HCT116 (cell line): ENCODE measurements around the gene MYH10. TPM values are rescaled to one million over a fixed set of nuclear protein-coding genes. Genes with fewer than 3 reads are reported as not detected.

Source experiments
- ATAC-seq: fragments of 200-7000 bp; cut with Tn5 transposase; 2 replicates; pipeline ENCODE4 v1.9.1; 2020; ENCODE audit warnings: mild to moderate bottlenecking, moderate library complexity
- BruUV-seq: library from RNA; stranded (reverse); fragments of 400-500 nt; replicated peaks from 2 replicates; lab custom pipeline; 2021; lab: Mats Ljungman, UMichigan
- CTCF ChIA-PET: fragments of 300-600 bp; sonication (Branson Sonifier 250); formaldehyde crosslinking; loops from one replicate; lab custom pipeline; 2021; ENCODE audit warnings: antibody characterized with exemption; lab: Charles Lee
- POLR2A ChIA-PET: fragments of 300-600, 350-600 bp; sonication (Branson Sonifier 250); formaldehyde crosslinking; loops from one replicate; lab custom pipeline; 2021; ENCODE audit warnings: antibody characterized with exemption; lab: Charles Lee
- RAD21 ChIA-PET, 2 experiments: fragments of 300-600 bp; sonication (Branson Sonifier 250); formaldehyde crosslinking; loops; one replicate each; lab custom pipeline; 2023; ENCODE audit warnings: low total read pairs in 2 of 2; ENCODE audit not compliant: uncharacterized antibody in 2 of 2, unreplicated experiment in 2 of 2, low non-redundant PET in 1 of 2; lab: Charles Lee
- DNase-seq: peaks from one replicate; pipeline ENCODE4 v3.0.0-alpha.2; 2010; ENCODE audit warnings: low read depth, low spot score
- H2AFZ ChIP-seq: fragments of 200-600 bp; shearing (Covaris generic), sonication (generic); 2 replicates; pipeline ENCODE4 v1.6.1; 2017; ENCODE audit warnings: low read depth, mixed run types, mixed read lengths, antibody characterized with exemption, low read length; ENCODE audit not compliant: poor library complexity, severe bottlenecking
- H3K27ac ChIP-seq: 2 replicates; pipeline ENCODE4 v1.5.1; 2012; ENCODE audit warnings: low read depth, low read length
- H3K27me3 ChIP-seq: fragments of 200-600 bp; sonication (generic); 2 replicates; pipeline ENCODE4 v1.6.1; 2016; ENCODE audit warnings: mixed run types, low read length, mixed read lengths; ENCODE audit not compliant: insufficient read depth
- H3K36me3 ChIP-seq, 2 experiments: fragments of 200-500 bp in 1 of 2; fragments of 200-600 bp in 1 of 2; sonication (Bioruptor generic) in 1 of 2; sonication (generic) in 1 of 2; 2 replicates each; pipeline versions ENCODE4 v1.5.1 to v1.6.1; 2014 to 2016; ENCODE audit warnings: low read length in 2 of 2, inconsistent platforms in 1 of 2, mixed read lengths in 1 of 2, mixed run types in 1 of 2; ENCODE audit not compliant: insufficient read depth in 2 of 2, control insufficient read depth in 1 of 2
- H3K4me1 ChIP-seq, 2 experiments: fragments of 200-600 bp in 1 of 2; sonication (generic) in 1 of 2; 2 replicates each; pipeline versions ENCODE4 v1.5.1 to v1.6.1; 2012 to 2017; ENCODE audit warnings: low read length in 2 of 2, inconsistent platforms in 1 of 2, mild to moderate bottlenecking in 1 of 2, mixed read lengths in 1 of 2, mixed run types in 1 of 2, moderate library complexity in 1 of 2; ENCODE audit not compliant: insufficient read depth in 2 of 2, control insufficient read depth in 1 of 2
- H3K4me2 ChIP-seq: fragments of 200-600 bp; sonication (generic); 2 replicates; pipeline ENCODE4 v1.6.1; 2017; ENCODE audit warnings: mixed run types, low read length, mixed read lengths
- H3K4me3 ChIP-seq, 2 experiments: fragments of 200-600 bp in 1 of 2; sonication (generic) in 1 of 2; replicated peaks in 1 of 2; 2 replicates each; pipeline ENCODE4 v1.5.1; 2011 to 2016; ENCODE audit warnings: low read length in 2 of 2, control low read depth in 1 of 2, low read depth in 1 of 2, mild to moderate bottlenecking in 1 of 2, mixed read lengths in 1 of 2, mixed run types in 1 of 2
- H3K79me2 ChIP-seq: fragments of 200-600 bp; sonication (generic); 2 replicates; pipeline ENCODE4 v1.6.1; 2017; ENCODE audit warnings: mild to moderate bottlenecking, mixed run types, low read length, moderate library complexity, mixed read lengths; ENCODE audit not compliant: insufficient read depth
- H3K9ac ChIP-seq: fragments of 200-600 bp; sonication (generic); 2 replicates; pipeline ENCODE4 v1.6.1; 2016; ENCODE audit warnings: low read length, mixed read lengths
- H3K9me2 ChIP-seq: fragments of 200-600 bp; sonication (generic), shearing (Covaris generic); 2 replicates; pipeline ENCODE4 v1.6.1; 2017; ENCODE audit warnings: mixed run types, mild to moderate bottlenecking, moderate library complexity; ENCODE audit not compliant: insufficient read depth
- H3K9me3 ChIP-seq, 2 experiments: fragments of 200-500 bp in 1 of 2; fragments of 200-600 bp in 1 of 2; sonication (Bioruptor generic) in 1 of 2; sonication (generic) in 1 of 2; 2 replicates each; pipeline ENCODE4 v1.6.1; 2014 to 2017; ENCODE audit warnings: low read length in 2 of 2, mixed read lengths in 2 of 2, inconsistent platforms in 1 of 2, low read depth in 1 of 2, mild to moderate bottlenecking in 1 of 2, mixed run types in 1 of 2, moderate library complexity in 1 of 2; ENCODE audit not compliant: control insufficient read depth in 1 of 2, insufficient read depth in 1 of 2
- H4K20me1 ChIP-seq: fragments of 200-600 bp; sonication (generic), shearing (Covaris generic); 2 replicates; pipeline ENCODE4 v1.6.1; 2017; ENCODE audit warnings: mixed run types, mild to moderate bottlenecking, moderate library complexity; ENCODE audit not compliant: insufficient read depth
- CBX3 ChIP-seq: IDR thresholded peaks from 2 replicates; pipeline ENCODE4 v1.6.1; 2012; ENCODE audit warnings: low read depth
- CEBPB ChIP-seq: IDR thresholded peaks from 2 replicates; pipeline ENCODE4 v1.6.1; 2012; ENCODE audit warnings: low read depth
- ELF1 ChIP-seq: IDR thresholded peaks from 2 replicates; pipeline ENCODE4 v1.6.1; 2012; ENCODE audit warnings: low read depth, borderline replicate concordance
- EZH2 ChIP-seq: fragments of 200-600 bp; sonication (generic); IDR thresholded peaks from 2 replicates; pipeline ENCODE4 v1.6.1; 2017; ENCODE audit warnings: antibody characterized with exemption, mixed run types
- FOSL1 ChIP-seq: IDR thresholded peaks from 2 replicates; pipeline ENCODE4 v1.6.1; 2012; ENCODE audit warnings: low read depth
- JUND ChIP-seq: IDR thresholded peaks from 2 replicates; pipeline ENCODE4 v1.6.1; 2012
- POLR2AphosphoS5 ChIP-seq: IDR thresholded peaks from 2 replicates; pipeline ENCODE4 v1.6.1; 2011; ENCODE audit warnings: mild to moderate bottlenecking, low read depth, low read length, moderate library complexity
- SRF ChIP-seq: IDR thresholded peaks from 2 replicates; pipeline ENCODE4 v1.6.1; 2012; ENCODE audit warnings: low read depth
- TCF7L2 ChIP-seq: IDR thresholded peaks from 2 replicates; pipeline ENCODE4 v1.7.0; 2011; ENCODE audit warnings: borderline replicate concordance, inconsistent platforms; ENCODE audit not compliant: insufficient read depth, insufficient read length; ENCODE audit errors: extremely low read depth
- intact Hi-C: fragments of 100-400 bp; cut with micrococcal nuclease; formaldehyde crosslinking; loops from 2 replicates; pipeline ENCODE4 v1.10.0; 2022
- total RNA-seq: library from RNA; stranded (reverse); gene quantifications from one replicate; pipeline ENCODE4 v1.2.1, GENCODE V29; 2021; ENCODE audit not compliant: unreplicated experiment
- TF ChIP-seq, protein P1 (sequence below), 3 experiments: fragments of 200-600 bp in 1 of 3; sonication (generic) in 1 of 3; IDR thresholded peaks in 2 of 3; conservative IDR thresholded peaks in 1 of 3; 2 replicates each; pipeline ENCODE4 v1.5.1; 2012 to 2017; ENCODE audit warnings: low read depth in 2 of 3, low read length in 2 of 3, antibody characterized with exemption in 1 of 3, borderline replicate concordance in 1 of 3, control low read depth in 1 of 3, mild to moderate bottlenecking in 1 of 3, mixed read lengths in 1 of 3, mixed run types in 1 of 3, moderate library complexity in 1 of 3; ENCODE audit not compliant: insufficient read depth in 1 of 3
- TF ChIP-seq, protein P2 (sequence below): IDR thresholded peaks from 2 replicates; pipeline ENCODE4 v1.6.1; 2012

The MYH10 gene
- total RNA-seq, 1 experiment from 2014 or later: 39.2 TPM

GRCh38 chr17:8518850-8519249 lies 111.7 kb downstream of the MYH10 start:
- Histone ChIP-seq H2AFZ (no peak overlapping the region), H3K9me3 (no peaks in the 10 kb centered on the region), H3K9ac (no peak overlapping the region), H3K9me2 (no peaks in the 10 kb centered on the region), H3K36me3 (peaks cover 3 to 21% of the 10 kb centered on the region in 2 experiments; a peak in 3 of 4 replicates), H3K27me3 (no peaks in the 10 kb centered on the region), H3K79me2 (no peaks in the 10 kb centered on the region), H3K4me2 (no peak overlapping the region), H3K4me3 (no peak overlapping the region), H3K27ac (no peak overlapping the region), H3K4me1 (no peaks in the 10 kb centered on the region), H4K20me1 (no peaks in the 10 kb centered on the region)
- TF ChIP-seq CEBPB (no peak), JUND (no peak), EZH2 (no peak), SRF (no peak), POLR2AphosphoS5 (no peak)
- intact Hi-C loops: no loop called here
- DNase-seq (no peak), ATAC-seq (no peak)
- RAD21 ChIA-PET: no interaction called here
- CTCF ChIA-PET: no interaction called here
- BruUV-seq: no TSS peak
- POLR2A ChIA-PET: no interaction called here

DNA sequence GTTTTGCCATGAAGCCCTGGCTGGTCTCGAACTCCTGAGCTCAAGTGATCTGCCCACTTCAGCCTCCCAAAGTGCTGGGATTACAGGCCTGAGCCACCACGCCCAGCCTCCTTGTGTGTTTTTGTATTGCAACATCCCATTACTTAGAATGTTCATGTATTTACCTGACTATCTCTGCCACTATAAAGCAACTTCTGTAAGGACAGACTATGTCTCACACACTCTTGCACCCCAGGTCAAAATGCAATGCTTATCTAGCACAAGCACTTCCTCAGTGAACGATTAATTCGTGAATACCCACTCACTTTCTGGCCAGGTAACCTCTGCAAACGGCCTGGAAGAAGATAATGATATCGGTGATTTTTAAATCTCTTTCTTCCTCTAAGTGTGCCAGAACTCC lies 112.2 kb downstream of the MYH10 start:
- CTCF ChIA-PET: no interaction called here
- no peak overlapping the region for H2AFZ ChIP-seq

More for the DNA sequence above, 112.2 kb downstream of the MYH10 start:
- Histone ChIP-seq H3K4me2 (no peak overlapping the region), H3K4me3 (no peak overlapping the region), H3K4me1 (no peaks in the 10 kb centered on the region), H3K36me3 (peaks cover 3 to 21% of the 10 kb centered on the region in 2 experiments; a peak in 3 of 4 replicates), H3K79me2 (no peaks in the 10 kb centered on the region), H3K9me3 (no peaks in the 10 kb centered on the region), H3K9me2 (no peaks in the 10 kb centered on the region), H3K9ac (no peak overlapping the region), H4K20me1 (no peaks in the 10 kb centered on the region), H3K27ac (no peak overlapping the region), H3K27me3 (no peaks in the 10 kb centered on the region)
- intact Hi-C loops: no loop called here
- TF ChIP-seq ELF1: no peak
- no peak for TF ChIP-seq TCF7L2
- TF ChIP-seq FOSL1: no peak
- TF ChIP-seq POLR2AphosphoS5: no peak
- no peak for TF ChIP-seq SRF
- no peak for TF ChIP-seq CBX3
- TF ChIP-seq, protein P1, sequence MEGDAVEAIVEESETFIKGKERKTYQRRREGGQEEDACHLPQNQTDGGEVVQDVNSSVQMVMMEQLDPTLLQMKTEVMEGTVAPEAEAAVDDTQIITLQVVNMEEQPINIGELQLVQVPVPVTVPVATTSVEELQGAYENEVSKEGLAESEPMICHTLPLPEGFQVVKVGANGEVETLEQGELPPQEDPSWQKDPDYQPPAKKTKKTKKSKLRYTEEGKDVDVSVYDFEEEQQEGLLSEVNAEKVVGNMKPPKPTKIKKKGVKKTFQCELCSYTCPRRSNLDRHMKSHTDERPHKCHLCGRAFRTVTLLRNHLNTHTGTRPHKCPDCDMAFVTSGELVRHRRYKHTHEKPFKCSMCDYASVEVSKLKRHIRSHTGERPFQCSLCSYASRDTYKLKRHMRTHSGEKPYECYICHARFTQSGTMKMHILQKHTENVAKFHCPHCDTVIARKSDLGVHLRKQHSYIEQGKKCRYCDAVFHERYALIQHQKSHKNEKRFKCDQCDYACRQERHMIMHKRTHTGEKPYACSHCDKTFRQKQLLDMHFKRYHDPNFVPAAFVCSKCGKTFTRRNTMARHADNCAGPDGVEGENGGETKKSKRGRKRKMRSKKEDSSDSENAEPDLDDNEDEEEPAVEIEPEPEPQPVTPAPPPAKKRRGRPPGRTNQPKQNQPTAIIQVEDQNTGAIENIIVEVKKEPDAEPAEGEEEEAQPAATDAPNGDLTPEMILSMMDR (IDR thresholded peaks at IDR 0.05 in 2 of 3, conservative IDR thresholded peaks at IDR 0.05 in 1 of 3; ENCODE audit: borderline replicate concordance in 1 of 3, insufficient read depth in 1 of 3, low read depth in 2 of 3, low read length in 2 of 3): no peak
- TF ChIP-seq, protein P2, sequence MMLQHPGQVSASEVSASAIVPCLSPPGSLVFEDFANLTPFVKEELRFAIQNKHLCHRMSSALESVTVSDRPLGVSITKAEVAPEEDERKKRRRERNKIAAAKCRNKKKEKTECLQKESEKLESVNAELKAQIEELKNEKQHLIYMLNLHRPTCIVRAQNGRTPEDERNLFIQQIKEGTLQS: no peak
- TF ChIP-seq JUND: no peak
- ChIA-PET POLR2A (no interaction called here), RAD21 (no interaction called here)
- DNase-seq (no peak), ATAC-seq (no peak)
- no TSS peak for BruUV-seq
